GM13977 (cell line): ENCODE data around the gene RNF208.

Experiments used
- DNase-seq: peaks from one replicate; pipeline ENCODE4 v3.0.0; 2012; ENCODE audit warnings: low spot score
- in situ Hi-C: fragments of 300-500 bp; cut with MboI; formaldehyde crosslinking; loops from one replicate; pipeline ENCODE4 v1.12.0; 2022; ENCODE audit warnings: low sequenced_read_pairs, low pct_unique_long_range_greater_than_20kb, mixed read lengths, inconsistent platforms; ENCODE audit not compliant: unreplicated experiment
- TF ChIP-seq, protein P1 (sequence below): IDR thresholded peaks from 2 replicates; pipeline ENCODE4 v1.5.1; 2012; ENCODE audit warnings: mild to moderate bottlenecking, control low read depth; ENCODE audit not compliant: insufficient read depth; ENCODE audit errors: extremely low read depth, missing control alignments

The RNF208 gene

DNA sequence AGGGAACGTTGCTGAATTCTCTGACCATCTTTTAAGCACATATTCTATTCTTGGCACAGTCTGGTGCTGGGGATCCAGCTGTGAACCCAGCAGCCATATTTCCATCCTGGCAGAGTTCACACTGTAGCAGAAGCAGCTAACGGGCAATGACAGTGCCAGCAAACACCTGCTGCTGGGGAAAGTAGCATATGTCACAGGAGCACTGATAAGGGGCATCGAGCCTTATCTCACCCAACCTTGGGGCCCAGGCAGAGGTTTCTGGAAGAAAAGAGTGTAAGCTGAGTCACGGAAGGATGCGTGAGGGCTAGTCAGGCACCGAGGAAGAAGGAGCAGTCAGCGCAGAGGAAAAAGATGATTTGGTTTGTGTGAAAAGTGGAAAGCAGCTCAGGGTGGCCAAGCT, 15.4 kb downstream of the RNF208 start:
- in situ Hi-C loops: no loop called here
- TF ChIP-seq, protein P1, sequence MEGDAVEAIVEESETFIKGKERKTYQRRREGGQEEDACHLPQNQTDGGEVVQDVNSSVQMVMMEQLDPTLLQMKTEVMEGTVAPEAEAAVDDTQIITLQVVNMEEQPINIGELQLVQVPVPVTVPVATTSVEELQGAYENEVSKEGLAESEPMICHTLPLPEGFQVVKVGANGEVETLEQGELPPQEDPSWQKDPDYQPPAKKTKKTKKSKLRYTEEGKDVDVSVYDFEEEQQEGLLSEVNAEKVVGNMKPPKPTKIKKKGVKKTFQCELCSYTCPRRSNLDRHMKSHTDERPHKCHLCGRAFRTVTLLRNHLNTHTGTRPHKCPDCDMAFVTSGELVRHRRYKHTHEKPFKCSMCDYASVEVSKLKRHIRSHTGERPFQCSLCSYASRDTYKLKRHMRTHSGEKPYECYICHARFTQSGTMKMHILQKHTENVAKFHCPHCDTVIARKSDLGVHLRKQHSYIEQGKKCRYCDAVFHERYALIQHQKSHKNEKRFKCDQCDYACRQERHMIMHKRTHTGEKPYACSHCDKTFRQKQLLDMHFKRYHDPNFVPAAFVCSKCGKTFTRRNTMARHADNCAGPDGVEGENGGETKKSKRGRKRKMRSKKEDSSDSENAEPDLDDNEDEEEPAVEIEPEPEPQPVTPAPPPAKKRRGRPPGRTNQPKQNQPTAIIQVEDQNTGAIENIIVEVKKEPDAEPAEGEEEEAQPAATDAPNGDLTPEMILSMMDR: no peak
- DNase-seq: no peak

DNA sequence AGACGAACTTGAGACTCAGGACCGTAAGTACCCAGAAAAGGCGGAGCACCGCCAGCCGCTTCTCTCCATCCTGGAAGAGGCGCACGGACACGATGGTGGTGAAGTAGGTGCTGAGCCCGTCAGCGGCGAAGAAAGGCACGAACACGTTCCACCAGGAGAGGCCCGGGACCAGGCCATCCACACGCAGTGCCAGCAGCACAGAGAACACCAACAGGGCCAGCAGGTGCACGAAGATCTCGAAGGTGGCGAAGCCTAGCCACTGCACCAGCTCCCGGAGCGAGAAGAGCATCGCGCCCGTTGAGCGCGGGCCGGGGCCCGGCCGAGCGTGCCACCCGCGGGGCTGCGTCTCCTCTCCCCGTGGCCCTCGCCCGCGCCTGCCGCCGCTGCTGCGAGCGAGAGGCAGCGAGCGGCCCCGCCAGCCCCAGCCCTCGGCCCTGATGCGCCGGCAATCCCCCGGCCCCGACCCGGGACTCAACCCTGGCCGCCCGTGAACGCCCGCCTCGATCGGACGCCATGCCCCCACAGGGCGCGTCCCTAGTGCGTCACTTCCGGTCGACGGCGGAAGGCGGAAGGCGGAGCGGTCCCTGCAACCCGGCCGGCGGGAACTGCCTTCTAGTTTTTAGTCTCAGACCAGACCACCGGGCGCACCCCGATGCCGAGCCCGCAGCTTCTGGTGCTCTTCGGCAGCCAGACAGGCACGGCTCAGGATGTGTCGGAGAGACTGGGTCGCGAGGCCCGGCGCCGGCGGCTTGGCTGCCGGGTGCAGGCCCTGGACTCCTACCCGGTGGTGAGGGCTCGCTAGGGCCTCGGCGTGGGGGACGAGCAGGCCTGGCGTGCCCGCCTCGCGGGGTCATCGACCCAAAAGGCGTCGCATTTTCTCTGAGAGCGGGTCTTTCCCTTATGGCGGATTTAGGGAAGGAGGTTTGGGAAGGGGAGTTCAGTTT, 16.6 kb downstream of the RNF208 start, which contains the start of the genes NDOR1 and TMEM203:
NDOR1 (plus strand) TSS at position 575 of the 944 bp plus-strand sequence; CDS start at position 653, 78 bp downstream.
TMEM203 (minus strand) TSS at position 523 of the 944 bp plus-strand sequence; CDS start at position 289, 234 bp downstream.
- TF ChIP-seq, protein P1: no peak
- peak; percentile 98 for DNase-seq
- in situ Hi-C loops: no loop called here

DNA sequence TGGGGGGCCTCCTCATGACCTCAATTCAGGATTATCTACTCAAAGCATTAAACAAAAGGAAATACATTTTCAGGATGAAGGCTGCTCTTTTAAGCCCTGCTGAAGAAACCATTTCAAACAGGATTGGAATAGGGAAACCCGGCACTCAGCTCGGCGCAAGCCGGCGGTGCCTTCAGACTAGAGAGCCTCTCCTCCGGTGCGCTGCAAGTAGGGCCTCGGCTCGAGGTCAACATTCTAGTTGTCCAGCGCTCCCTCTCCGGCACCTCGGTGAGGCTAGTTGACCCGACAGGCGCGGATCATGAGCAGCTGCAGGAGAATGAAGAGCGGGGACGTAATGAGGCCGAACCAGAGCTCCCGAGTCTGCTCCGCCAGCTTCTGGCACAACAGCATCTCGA, 17.3 kb downstream of the RNF208 start:
- in situ Hi-C loops: no loop called here
- TF ChIP-seq, protein P1: no peak
- no peak for DNase-seq

DNA sequence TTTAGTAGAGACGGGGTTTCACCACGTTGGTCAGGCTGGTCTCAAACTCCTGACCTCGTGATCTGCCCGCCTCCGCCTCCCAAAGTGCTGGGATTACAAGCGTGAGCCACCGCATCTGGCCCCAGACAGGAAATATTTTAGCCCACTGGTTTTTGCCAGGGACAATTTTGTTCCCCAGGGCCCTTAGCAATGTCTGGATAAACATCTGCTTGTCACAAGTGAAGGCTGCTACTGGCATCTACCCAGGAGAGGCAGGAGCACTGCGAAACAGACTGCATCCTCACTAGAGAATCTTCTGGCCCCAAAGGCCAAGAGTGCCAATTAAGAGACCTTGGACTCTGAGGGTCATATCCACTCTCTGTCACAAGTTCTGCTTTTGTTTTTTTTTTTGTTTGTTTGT, 19.1 kb downstream of the RNF208 start:
- TF ChIP-seq, protein P1: no peak
- in situ Hi-C loops: no loop called here
- no peak for DNase-seq

DNA sequence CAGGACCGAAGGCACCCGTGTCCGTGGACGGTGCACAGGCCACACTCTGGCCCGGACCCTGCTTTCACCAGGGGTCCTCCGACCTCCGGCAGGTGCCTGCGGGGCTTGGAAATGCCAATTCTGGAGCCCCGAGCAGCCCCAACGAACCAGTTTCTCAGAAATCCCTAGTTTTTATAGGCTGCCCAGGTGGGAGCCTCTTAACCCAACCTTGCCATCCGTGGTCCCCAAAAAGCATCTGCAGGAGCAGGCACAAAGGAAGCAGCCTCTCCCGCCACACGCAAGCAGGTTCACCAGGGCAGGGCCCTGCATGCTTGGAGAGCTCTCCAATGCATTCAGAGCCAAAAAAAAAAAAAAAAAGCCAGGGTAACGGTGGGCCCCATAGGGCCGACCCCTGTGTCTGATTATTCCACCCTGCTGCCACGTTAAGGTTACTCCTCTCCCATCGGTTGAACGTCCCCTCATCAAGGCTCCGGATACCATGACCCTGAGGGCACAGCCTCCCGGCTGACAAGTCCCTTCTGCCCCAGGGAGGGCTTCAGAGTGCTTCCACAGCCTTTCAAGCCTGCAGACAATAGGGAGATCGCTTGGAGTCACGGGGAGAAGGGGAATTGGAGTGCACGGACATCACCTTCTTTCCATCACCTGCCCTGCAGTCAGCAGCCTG, 20.7 kb downstream of the RNF208 start:
- no peak for DNase-seq
- in situ Hi-C loops: no loop called here
- TF ChIP-seq, protein P1: no peak

DNA sequence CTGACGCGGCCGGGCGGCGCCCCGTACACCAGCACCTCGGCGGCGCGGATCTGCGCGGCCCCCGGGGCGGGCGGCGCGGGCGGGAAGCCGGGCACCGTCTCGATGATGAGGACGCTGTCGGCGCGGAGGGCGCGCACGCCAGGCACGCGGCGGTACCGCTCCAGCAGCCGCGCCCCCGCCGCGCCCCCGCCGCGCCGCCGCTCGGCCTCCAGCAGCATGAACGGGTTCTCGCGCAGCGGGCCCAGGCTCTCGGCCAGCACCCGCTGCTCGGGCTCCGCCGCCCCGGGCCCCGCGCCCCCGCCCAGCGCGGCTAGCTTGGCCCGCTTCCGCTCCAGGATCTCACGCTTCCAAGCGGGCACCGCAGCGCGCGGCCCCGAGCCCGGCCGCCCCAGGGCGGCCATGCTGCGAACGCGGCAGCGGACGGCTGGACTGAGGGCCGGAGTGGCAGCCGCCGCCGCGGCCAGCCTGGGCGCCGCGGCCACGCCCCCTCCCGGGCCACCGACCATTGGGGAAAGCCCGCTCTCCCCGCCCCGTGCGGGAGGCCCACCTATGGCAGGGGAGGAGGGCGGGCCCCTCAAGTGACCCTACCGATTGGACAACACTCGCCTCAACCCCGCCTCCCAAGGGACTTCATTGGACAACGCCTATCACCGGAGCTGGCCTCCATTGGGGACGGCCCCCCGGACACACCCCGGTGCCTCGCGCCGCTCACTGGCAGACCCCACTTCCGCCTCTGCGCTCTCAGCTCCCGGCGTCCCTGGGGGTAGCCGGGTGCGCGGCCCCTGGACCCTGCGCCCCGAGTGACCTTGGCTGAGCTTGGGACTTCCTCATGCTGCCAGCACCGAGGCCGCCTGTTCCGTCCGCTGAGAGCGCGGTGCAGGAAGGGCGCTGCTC, 21.5 kb downstream of the RNF208 start, which contains the start of gene TPRN:
TPRN (minus strand) TSS at position 431 of the 894 bp plus-strand sequence; CDS start at position 401, 30 bp downstream.
- in situ Hi-C loops: no loop called here
- DNase-seq: peak; percentile 100
- TF ChIP-seq, protein P1: no peak
